ENCODE data around the gene MAPKAPK3.

MAPKAPK3 gene

DNA sequence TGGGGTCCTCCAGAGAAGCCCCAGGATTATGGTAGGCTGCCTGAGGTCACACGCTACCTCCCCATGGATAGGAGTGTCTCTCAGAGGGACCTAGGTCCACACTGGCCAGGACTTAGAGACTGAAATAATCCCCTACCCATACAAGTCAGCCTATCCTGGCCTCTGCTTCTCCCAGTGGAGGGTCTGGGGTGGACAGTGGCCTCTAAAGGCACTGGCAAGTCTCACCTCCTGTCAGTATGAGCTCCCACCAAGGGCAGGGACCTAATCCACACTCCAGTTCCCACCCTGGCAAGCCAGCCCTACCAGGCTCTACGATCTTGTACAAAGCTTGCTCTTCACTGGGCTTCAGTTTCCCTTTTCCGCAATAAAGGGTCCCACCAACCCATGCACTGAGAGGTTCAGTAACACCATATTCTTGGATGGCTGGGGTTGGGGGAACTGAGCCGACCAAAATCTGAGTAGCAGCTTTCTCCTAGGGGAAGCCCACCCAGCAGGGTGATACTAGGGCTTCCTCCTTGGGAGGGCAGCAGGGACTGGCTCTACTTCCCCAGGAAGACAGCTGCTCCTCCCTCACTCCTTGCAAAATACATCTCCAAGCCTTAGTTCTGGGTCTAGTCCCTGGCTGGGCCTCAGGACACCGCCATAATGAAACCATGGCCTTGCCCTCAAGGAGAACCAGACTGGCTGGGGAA, 7.7 kb upstream of the MAPKAPK3 start:
- peak; percentile 65 to 69 for DNase-seq

DNA sequence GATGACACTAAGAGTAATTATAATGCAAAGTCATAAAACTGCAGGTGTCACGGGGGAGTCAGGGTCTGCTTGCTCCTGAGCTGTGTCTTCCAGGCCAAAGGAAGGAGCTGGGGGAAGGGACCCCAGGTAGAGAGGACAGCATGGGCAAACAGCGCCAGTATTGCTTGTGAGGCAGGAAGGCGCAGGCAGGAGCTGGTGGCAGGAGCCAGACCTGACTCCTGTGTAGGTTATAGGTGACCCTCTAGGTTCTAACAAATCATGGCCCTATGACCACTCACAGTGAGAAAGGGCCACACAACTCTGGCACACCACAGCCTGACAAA, 7.2 kb upstream of the MAPKAPK3 start:
- no peak for DNase-seq

DNA sequence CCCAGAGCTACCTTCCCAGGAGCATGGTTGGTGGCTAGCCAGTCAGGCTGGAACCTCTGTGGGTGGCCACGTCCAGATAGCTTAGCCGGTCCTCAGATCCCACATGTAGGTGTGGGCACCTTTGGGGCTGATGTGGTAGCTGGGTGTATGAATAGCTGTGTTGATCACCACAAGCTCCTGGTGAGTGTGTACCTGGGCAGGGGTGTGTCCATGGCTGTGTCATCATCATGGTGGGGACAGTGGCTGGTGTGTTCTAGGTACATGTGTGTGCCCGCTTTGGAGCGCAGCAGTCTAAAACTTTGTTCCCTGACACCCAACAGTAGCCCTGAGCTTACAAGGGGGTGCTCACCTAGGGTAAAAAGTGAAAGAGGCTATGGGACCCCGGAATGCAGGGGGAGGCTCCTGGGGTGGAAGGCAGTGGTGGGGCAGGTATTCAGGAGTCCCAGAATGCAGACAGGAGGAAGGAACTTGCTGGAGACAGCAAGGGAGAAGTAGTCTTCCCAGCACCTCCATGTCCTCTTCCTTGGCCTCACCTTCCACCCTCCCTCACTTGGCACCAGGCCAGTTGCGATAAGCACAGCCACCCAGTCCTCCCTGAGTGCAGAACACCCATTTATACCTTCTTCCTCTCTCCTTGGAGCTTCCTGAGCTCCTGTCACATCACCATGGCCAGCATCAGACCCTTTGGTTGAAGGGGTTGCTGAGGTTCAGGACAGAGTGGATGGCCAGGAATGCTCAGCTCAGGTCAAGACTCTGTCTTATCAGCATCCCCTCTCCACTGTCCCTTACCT, 6.6 kb upstream of the MAPKAPK3 start:
- DNase-seq = no peak

DNA sequence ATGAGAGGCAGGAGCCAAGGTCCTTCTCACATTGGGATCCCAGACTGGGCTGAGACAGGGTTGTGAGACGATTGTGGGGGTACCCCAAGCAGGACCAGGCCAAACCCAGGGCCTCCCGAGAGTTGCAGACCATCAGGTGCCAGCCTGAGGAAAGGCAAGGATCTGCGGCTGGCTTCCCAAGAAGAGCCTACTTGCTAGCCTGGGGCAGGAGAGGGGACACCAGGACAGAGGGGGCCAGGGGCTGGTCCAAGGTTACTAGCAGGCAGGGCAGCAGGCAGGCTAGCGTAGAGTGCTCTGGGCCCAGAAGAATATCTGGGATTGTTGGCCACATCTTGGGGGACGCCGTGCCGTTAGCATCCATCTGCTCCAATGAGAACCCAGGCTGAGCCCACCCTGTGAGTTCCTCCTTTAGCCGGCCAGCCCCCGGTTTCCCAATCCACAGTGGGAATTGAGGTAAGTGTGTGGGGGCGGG, 5.9 kb upstream of the MAPKAPK3 start:
- DNase-seq = peak in 1 of 2 donors; percentile 84

DNA sequence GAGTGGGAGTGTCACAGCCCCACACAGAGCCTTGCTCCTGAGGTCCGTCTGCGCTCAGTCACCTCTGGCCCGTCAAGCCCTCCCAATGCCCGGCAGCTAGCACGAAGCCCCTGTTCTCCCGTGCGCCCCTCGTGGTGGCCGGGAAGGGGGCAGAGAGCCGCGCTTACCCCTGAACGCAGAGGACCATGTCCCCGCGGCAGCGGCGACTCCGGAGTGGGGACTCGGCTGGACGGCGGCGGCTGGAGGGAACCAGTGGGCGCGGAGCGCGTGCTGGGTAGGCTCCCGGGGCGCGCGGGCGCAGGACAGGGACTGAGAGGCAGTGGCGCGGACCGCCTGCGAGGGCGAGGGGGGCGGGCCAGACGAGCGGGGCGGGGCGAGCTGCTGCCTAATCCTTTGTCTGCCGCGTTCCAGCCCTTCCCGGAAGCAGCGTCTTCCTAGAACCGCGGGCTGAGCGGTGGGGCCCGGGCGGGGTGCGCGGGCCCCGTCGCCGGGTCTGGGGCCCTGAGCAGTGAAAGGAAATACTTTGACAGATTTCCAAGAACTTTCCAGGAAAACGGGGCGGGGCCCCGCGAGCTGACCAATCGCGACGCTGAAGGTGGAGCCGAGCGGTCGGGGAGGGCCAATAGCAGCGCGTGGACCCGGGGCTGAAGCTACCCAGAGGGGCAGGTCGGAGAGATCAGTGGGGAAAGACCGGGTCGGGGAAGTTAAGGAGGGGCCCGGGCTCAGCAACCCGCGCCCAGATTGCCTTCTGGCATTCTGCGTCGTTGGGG, 5.3 kb upstream of the MAPKAPK3 start, which contains the start of gene CISH:
Gene CISH (minus strand): TSS at position 311 of the 770 bp plus-strand sequence. CDS start 124 bp downstream, at position 187.
- peak; percentile 100 for DNase-seq

DNA sequence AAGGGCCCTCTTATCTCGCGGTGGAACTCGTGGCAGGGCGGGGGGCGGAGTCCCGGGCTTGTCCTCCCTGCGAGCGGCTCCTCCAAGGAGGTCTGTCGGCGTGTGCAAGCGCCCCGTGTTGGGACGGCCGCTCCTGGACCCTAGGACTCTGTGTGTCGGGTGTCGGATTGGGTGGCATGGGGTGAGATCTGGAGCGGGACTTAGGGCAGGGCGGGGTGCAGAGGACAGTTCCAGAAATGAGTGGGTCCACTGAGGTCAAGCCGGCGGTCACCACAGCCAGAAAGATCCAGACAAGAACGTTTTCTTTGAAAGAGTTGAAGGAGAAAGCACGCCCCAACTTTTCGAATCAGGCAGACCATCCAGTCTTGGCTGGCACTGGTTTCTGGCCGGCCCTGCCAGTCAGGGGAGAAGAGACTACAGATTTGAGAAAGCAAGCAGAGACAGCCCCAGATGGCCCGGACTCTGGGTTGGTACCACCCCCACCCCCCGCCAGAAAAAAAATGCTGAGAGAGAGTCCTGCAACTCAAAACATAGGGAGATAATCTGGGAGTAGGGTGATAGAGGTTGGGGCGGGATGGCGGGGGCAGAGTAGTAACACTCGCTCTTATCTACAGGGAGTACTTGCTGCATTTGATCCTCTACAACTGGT, 4.6 kb upstream of the MAPKAPK3 start:
- DNase-seq = no peak

DNA sequence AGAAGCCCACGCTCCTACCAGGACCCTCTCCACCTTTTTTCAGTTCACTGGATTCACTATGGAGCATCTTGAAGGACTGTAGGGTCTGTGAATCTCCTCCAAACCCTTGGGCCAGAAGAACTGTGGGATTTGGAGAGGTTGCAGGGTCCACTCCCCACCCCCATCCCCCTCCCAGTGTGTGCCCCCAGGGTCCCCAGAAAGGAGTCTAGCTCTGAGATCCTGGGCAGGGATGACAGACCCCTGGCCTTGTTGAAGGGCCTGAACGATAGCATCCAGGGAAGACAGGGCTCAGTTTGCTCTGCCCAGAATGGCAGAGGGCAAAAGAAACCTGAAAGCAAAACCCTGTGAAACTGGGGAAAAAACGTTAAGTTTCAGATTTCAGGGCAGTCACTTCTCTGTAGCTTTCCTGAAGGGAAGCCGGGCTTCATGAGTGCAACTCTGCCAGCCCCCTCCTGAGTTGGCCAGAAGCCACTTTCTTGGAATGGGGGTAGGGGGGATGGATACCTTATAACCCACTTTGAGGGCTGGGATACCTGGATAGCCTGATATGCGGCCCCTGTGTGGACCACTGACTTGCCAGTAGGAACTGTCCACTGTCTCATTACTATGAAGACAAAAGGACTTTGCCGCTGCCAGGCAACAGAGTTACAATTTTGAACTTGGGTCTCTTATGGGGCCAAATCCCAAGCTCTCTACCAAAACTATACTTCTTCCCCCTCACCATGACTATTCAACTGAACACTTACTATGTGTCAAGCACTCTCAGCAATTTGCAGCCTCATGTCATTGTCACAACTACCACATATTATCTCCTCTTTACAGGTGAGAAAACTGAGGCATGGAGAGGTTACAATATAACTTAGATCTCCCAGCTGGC, 3.7 kb upstream of the MAPKAPK3 start:
- DNase-seq = no peak

DNA sequence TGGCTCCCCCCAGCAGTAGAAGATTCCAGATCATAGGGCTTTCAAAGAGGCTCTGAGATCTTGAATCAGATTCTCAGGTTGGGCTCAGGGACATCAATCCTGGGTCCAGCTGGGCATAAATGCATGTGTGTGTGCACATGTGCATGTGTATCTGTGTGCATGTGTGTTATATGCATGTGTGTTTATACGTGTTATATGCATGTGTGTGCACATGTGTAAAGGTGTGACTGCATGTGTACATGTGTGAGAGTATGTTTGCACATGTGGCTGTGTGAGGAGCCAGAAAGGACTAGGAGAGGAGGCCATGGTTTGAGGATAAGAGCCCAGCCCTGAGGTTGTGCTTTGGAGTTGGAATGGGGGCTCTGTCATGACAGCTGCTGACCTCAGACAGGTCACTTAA, 1.8 kb upstream of the MAPKAPK3 start:
- DNase-seq = no peak

DNA sequence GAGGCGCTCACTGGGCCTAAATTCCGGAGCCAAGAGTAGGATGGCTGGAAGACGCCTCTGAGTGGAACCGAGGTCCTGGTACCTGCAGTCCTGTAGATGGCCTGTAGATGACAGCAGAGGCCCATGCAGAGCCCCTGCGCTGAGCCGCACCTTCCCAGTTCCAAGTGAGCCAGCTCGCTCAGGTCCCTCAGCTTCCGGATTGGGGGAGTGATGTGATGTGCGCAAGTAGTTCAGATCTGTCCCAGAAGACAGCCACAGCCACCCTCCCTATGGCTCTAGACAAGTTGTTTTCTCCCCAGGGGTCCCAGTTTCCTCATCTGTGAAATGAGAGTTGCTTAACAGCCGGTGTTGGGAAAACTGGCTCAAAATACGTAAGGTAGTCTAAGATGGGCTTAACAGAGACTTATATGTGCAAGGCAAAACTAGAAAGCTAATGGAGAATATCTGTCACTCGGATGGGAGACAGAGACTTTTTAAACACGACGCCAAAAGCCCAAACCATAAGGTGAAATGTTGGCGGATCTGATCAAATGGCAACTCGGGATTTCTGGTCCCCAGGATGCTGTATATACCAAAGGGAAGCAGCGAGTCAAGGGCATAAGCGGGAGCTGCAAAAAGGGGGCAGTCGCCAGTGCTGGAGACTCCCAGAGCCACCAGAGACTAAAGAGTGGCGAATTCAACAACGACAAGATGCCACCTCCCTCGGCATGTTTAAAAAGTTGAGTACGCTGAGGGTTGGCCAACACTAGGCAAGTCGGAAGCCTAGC, 765 bp upstream of the MAPKAPK3 start:
- peak; percentile 81 to 82 for DNase-seq

DNA sequence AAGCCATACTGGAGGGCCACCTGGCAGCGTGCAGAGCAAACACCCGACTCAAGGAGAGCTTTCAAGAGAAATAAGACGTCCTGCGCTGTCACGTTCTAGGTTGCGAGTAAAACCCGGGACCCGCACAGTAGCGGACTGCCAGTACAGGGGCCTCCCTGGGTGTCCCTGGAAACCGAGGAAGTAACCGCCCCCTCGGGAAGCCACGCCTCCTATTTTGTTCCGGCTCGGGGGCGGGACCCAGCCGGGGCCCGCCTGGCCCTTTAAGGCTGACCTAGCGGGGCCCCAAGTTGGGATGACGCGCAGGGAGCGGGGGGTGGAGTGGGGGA, 218 bp upstream of the MAPKAPK3 start:
- peak; percentile 95 to 96 for DNase-seq

DNA sequence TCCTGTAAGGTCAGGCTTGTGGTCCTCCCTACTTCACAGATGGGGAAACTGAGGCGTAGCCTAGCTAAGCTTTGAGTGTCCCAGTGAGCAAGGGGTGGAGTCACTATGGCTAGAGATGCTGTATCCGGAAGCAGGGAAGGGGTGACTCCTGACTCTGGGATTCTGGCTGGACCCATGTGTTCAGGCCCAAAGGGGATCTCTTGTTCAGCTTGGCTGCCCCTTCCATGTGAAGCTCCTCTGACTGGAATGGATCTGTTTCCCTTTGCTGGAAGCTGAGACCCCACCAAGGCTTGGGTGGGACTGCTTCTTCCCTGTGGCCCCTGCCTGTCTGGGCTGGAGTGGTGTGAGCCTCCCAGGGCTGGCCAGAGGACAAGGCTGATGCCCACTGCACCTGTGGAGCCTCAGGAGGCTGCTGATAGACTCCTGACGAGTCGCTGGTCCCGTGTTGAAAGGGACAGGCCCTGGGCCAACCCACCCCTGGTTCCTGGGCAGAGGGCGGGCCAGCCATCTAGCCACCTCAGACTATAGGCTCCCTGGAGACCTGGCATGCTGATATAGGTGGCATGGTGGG, 1.0 kb downstream of the MAPKAPK3 start:
- DNase-seq = peak in 1 of 2 donors; percentile 30

DNA sequence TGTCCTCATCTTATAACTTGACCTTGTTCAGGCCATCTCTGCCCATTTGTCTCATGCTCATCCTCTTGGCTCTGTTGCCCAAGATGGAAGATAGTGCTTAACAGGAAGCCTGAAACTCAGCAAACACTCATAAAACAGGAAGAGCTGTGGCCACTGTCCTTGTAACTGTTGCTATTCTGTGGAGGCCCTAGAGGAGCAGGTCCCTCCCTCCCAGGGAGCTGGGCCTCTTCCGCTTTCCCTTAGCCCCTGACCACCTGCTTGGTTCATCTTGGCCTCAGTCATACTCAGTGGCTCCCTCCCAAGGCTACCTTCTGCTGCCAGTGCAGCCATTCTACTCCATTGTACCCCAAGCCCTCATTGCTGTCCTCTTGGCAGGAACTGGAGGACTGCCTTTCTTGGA, 3.5 kb downstream of the MAPKAPK3 start:
- peak; percentile 89 to 90 for DNase-seq

DNA sequence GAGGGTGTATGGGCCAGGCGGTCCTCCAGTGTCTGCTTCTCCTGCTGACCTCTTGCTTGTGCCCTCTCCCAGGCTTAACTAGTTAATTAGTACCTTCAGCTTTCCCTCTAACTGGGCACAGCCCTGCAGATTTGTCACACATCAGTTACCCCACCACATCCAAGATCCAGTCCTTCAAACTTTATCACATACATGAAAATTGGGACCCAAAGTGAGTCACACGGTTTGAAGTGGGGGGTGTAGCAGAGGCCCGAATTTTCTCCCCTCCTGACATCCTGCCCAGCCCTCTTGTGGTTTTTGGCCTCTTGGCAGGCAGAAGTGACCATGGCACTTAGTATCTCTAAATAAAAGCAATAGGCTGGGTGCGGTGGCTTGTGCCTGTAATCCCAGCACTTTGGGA, 3.9 kb downstream of the MAPKAPK3 start:
- DNase-seq = peak; percentile 65 to 66

DNA sequence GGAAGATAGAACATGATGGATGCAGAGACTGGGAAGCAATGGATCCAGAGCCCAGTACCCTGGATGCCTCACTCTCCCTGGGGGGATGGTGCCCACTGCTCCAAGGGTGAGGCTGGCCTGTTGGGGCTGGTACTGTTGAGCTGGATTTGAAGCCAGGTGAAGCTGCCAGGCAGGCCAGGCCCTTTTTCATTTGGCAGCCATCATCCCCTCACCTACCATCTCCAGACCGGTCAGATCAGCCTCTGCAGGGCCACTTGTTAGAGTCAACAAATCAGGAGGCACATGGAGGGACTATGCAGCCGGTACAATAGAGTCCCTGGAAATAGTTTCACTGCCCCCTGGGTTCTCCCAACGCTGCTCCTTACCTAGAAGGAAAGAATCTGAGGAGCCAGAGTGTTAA, 5.9 kb downstream of the MAPKAPK3 start:
- DNase-seq = no peak

DNA sequence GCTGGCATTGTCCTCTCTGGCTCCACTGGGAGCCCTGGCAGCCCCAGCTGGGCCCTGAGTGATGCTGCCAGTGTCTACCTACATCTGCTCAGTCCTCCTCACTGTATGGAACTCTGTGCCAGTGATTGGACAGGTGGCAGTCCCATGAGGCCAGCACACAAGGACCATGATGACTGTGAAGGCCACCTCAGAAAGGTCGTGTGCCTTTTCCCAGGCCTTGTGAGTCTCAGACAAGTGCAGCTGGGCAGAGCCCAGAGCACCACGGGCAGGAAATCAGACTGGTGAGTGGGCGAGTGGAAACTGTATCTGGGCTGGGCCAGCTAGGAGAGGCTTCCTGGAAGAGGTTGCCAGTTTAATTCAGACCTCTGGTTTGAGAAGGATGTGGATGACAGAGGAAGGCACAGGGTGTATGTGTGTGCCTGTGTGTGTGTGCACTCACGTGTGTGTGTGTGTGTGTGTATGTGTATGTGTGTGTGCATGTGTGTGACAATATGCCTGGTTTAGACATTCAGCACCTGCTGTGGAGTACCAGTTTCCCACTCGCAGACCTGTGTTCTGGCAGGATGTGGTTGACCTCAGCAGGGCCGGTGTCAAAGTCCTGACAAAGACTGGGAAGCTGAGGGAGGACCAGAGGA, 7.0 kb downstream of the MAPKAPK3 start:
- peak; percentile 73 to 75 for DNase-seq

DNA sequence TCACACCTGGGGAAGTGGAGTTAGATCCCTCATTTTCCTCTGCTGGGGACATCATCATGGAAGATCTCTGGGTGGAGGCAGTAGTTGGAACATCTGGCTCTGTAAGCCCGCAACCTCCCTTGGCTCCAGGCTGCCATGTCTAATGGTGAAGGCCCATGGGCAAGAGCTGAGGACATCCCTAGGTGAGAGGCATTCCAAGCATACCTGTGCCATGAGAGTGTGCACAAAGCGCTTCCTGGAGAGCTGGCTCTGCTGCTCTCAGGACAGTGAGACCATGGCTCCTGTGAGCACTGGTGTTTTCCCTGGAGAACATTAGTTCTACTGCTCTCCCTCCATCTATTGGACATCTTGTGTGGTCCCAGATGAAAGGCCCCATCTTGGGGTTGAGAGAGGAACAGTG, 7.7 kb downstream of the MAPKAPK3 start:
- DNase-seq = no peak

DNA sequence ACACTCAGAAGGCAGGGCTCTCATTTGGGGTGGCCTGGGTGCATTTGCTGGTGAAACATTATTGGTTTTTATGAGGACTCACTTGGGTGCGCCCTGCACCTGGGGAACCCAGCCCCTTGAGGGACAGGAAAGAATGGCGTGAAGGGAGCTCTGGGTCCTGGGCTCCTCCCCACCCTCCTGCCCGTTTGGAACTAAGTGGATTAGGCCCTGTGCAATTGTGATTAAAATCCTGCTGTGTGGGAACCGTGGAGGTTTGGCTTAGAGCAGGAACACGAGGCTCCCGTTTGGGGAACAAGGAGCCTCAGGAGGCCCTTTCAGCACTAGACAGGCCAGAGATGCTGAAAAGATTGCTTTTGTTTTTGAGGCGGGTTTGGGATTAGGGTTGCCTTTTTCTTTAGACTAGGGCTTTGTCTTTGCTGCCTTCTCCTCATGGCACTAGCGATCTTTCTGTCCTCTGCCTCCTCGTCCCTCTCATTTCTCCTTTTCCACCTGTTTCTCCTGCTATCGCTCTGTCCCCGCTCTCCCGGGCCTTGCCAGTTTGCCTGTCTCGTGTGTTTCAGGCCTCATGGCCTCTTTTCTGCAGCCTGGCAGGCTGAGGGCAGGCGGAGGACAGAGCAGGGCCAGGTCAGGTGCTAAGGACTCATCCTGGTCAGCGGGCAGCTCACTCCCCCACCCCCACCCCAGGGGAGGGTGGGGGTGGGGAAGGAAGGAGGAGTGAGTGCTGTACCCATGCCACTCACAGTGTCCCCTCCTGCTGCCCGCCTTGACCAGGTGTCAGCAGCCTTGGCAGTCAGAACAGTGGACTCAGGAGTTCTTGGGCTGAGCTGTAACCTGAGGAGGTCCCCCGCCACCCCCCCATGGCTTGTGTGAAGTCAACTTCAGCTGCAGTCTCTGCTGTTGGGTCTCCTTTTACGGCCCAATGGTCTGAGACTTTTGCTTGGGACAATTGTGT, 8.6 kb downstream of the MAPKAPK3 start:
- no peak for DNase-seq

DNA sequence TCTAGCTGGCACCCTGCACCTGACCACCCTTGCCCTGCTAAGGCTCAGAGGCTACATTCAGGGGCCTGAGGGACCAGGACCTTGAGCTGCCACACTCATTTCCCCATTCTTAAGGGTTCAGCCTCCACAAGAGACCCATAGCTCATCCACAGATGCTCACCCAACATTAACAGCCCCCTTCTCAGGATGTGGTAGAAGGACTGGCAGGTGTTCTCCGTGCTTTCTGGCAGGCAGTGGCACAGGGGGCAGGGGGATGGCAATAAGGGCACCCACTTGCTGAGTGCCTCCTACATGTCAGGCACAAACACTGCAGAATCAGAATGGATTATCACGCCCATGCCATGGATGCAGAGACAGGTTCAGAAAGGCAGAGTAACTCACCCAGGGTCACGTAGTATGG, 9.4 kb downstream of the MAPKAPK3 start:
- no peak for DNase-seq

Measured in inflammatory macrophage (primary cell).